ENCODE results near the gene MGAM2. TPM values are rescaled to one million over a fixed set of nuclear protein-coding genes. Genes with fewer than 3 reads are reported as not detected.
A peak's percentile ranks its signal among the peaks of the same experiment; 100 is the strongest.
"Not testable (repeated sequence)": the region's sequence is repeated elsewhere in the genome, so short reads cannot be mapped to it uniquely, and the experiment has no call there.

Gene MGAM2
- polyA plus RNA-seq, 4 donors = 2.7 to 30.2 (median 6.4) TPM

DNA sequence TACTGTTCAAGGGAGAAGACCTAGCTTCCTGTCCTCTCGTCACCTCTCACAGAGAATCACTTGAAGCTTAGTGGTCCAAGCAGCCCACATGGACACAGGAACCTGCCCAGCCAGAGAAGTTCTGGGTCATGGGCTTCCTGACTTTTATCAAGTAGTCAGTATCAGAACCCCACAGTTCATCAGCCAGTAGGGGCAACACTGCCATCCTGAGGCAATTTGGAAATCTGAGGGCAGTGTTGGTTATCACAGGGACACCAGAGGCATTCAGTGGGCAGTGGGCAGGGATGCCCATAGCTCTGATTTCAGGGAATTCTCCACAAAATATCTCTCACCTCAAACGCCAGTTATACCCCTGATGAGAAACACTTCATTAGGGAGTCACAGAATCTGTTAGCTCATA, 22.5 kb upstream of the MGAM2 start:
- DNase-seq (no peak), FAIRE-seq (no peak)
- Histone ChIP-seq H3K4me1 (ENCODE audit: control insufficient read depth in 3 of 3, insufficient read depth in 2 of 3, low read depth in 1 of 3, low read length in 2 of 3) (no peaks in the 10 kb centered on the region), H3K4me3 (ENCODE audit: low read depth in 1 of 3, low read length in 3 of 3) (no peak overlapping the region), H3K36me3 (ENCODE audit: control insufficient read depth in 3 of 3, insufficient read depth in 2 of 3, low read depth in 1 of 3, low read length in 3 of 3) (peaks cover 0 to 21% (median 0%) of the 10 kb centered on the region in 3 donors), H3K27me3 (ENCODE audit: control insufficient read depth in 3 of 3, insufficient read depth in 3 of 3, low read length in 3 of 3) (no peaks in the 10 kb centered on the region), H3K9me3 (ENCODE audit: control insufficient read depth in 2 of 2, insufficient read depth in 1 of 2, low read depth in 1 of 2, low read length in 1 of 2) (no peaks in the 10 kb centered on the region), H3K27ac (ENCODE audit: low read depth in 1 of 3, low read length in 2 of 3) (no peak overlapping the region)
- WGBS, 3 donors = 81 to 94% (median 83%) methylated on average over 2 of the region's 2 CpGs

DNA sequence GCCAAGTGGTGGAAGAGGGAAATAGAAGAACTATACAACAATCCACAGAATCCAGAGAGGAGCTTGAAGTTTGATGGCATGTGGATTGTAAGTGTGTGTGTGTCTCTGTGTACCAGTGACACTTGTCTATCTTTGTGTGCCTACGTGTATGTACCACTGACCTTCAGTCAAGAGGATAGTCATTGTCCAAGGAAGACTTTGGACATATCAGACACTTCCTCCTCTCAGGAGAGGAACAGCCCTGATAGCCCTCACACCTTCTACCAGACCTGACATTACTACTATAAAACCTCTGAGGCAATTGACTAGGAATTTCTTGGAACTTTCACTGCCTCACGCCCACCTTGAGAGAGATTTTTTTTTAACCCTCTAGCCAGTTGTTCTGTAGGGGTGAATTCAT, 19.6 kb upstream of the MGAM2 start:
- Histone ChIP-seq H3K27me3 (ENCODE audit: control insufficient read depth in 3 of 3, insufficient read depth in 3 of 3, low read length in 3 of 3) (no peaks in the 10 kb centered on the region), H3K36me3 (ENCODE audit: control insufficient read depth in 3 of 3, insufficient read depth in 2 of 3, low read depth in 1 of 3, low read length in 3 of 3) (peaks cover 0 to 19% (median 0%) of the 10 kb centered on the region in 3 donors), H3K4me1 (ENCODE audit: control insufficient read depth in 3 of 3, insufficient read depth in 2 of 3, low read depth in 1 of 3, low read length in 2 of 3) (no peaks in the 10 kb centered on the region), H3K9me3 (ENCODE audit: control insufficient read depth in 2 of 2, insufficient read depth in 1 of 2, low read depth in 1 of 2, low read length in 1 of 2) (no peaks in the 10 kb centered on the region), H3K4me3 (ENCODE audit: low read depth in 1 of 3, low read length in 3 of 3) (no peak overlapping the region), H3K27ac (ENCODE audit: low read depth in 1 of 3, low read length in 2 of 3) (no peak overlapping the region)
- no peak for FAIRE-seq
- peak; percentile 42 to 53 for DNase-seq
- 27 to 62% (median 31%) methylated on average over 2 of the region's 2 CpGs for WGBS, 3 donors

DNA sequence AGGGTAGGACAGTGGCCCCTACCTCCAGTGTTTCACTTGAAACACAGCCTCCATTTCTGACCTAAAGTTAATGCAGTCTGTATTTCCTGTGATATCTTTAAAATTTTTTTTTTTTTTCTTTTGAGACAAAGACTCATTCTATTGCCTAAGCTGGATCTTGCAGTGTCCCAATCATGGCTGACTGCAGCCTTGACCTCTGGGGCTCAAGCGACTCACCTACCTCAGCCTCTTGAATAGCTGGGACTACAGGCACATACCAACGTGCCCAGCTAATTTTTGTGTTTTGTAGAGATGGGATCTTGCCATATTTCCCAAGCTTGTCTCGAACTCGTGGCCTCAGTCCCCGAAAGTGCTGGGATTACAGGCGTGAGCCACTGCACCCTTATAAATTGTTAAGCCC, 16.7 kb upstream of the MGAM2 start:
- Histone ChIP-seq H3K4me1 (ENCODE audit: control insufficient read depth in 3 of 3, insufficient read depth in 2 of 3, low read depth in 1 of 3, low read length in 2 of 3) (no peaks in the 10 kb centered on the region), H3K9me3 (ENCODE audit: control insufficient read depth in 2 of 2, insufficient read depth in 1 of 2, low read depth in 1 of 2, low read length in 1 of 2) (no peaks in the 10 kb centered on the region), H3K27me3 (ENCODE audit: control insufficient read depth in 3 of 3, insufficient read depth in 3 of 3, low read length in 3 of 3) (no peaks in the 10 kb centered on the region), H3K4me3 (ENCODE audit: low read depth in 1 of 3, low read length in 3 of 3) (no peak overlapping the region), H3K27ac (ENCODE audit: low read depth in 1 of 3, low read length in 2 of 3) (no peak overlapping the region), H3K36me3 (ENCODE audit: control insufficient read depth in 3 of 3, insufficient read depth in 2 of 3, low read depth in 1 of 3, low read length in 3 of 3) (peaks cover 0 to 9% (median 0%) of the 10 kb centered on the region in 3 donors)
- FAIRE-seq = no peak
- DNase-seq = no peak
- WGBS, 3 donors = 87 to 95% (median 90%) methylated on average over 6 of the region's 6 CpGs

GRCh38 chr7:142097571-142097970, 13.9 kb upstream of the MGAM2 start:
- Histone ChIP-seq H3K27ac (ENCODE audit: low read depth in 1 of 3, low read length in 2 of 3) (no peak overlapping the region), H3K9me3 (ENCODE audit: control insufficient read depth in 2 of 2, insufficient read depth in 1 of 2, low read depth in 1 of 2, low read length in 1 of 2) (no peaks in the 10 kb centered on the region), H3K4me3 (ENCODE audit: low read depth in 1 of 3, low read length in 3 of 3) (no peak overlapping the region), H3K27me3 (ENCODE audit: control insufficient read depth in 3 of 3, insufficient read depth in 3 of 3, low read length in 3 of 3) (no peaks in the 10 kb centered on the region), H3K36me3 (ENCODE audit: control insufficient read depth in 3 of 3, insufficient read depth in 2 of 3, low read depth in 1 of 3, low read length in 3 of 3) (peaks cover 0 to 16% (median 0%) of the 10 kb centered on the region in 3 donors), H3K4me1 (ENCODE audit: control insufficient read depth in 3 of 3, insufficient read depth in 2 of 3, low read depth in 1 of 3, low read length in 2 of 3) (no peaks in the 10 kb centered on the region)
- FAIRE-seq = no peak
- DNase-seq = no peak
- WGBS, 3 donors = 71 to 89% (median 75%) methylated on average over 5 of the region's 5 CpGs

GRCh38 chr7:142098004-142098403, 13.5 kb upstream of the MGAM2 start:
- Histone ChIP-seq H3K36me3 (ENCODE audit: control insufficient read depth in 3 of 3, insufficient read depth in 2 of 3, low read depth in 1 of 3, low read length in 3 of 3) (peaks cover 0 to 17% (median 0%) of the 10 kb centered on the region in 3 donors), H3K4me1 (ENCODE audit: control insufficient read depth in 3 of 3, insufficient read depth in 2 of 3, low read depth in 1 of 3, low read length in 2 of 3) (no peaks in the 10 kb centered on the region), H3K4me3 (ENCODE audit: low read depth in 1 of 3, low read length in 3 of 3) (no peak overlapping the region), H3K27ac (ENCODE audit: low read depth in 1 of 3, low read length in 2 of 3) (no peak overlapping the region), H3K9me3 (ENCODE audit: control insufficient read depth in 2 of 2, insufficient read depth in 1 of 2, low read depth in 1 of 2, low read length in 1 of 2) (no peaks in the 10 kb centered on the region), H3K27me3 (ENCODE audit: control insufficient read depth in 3 of 3, insufficient read depth in 3 of 3, low read length in 3 of 3) (no peaks in the 10 kb centered on the region)
- FAIRE-seq (no peak), DNase-seq (no peak)
- 41 to 45% (median 43%) methylated on average over 2 of the region's 2 CpGs for WGBS, 3 donors

- not testable (repeated sequence) for H3K27me3 ChIP-seq (ENCODE audit: control insufficient read depth in 3 of 3, insufficient read depth in 3 of 3, low read length in 3 of 3); DNase-seq; H3K4me1 ChIP-seq (ENCODE audit: control insufficient read depth in 3 of 3, insufficient read depth in 2 of 3, low read depth in 1 of 3, low read length in 2 of 3); FAIRE-seq; H3K4me3 ChIP-seq (ENCODE audit: low read depth in 1 of 3, low read length in 3 of 3); H3K9me3 ChIP-seq (ENCODE audit: control insufficient read depth in 2 of 2, insufficient read depth in 1 of 2, low read depth in 1 of 2, low read length in 1 of 2); H3K27ac ChIP-seq (ENCODE audit: low read depth in 1 of 3, low read length in 2 of 3)
- WGBS, 3 donors = 50 to 100% (median 90%) methylated on average over 1 of the region's 1 CpG
- H3K36me3 ChIP-seq (ENCODE audit: control insufficient read depth in 3 of 3, insufficient read depth in 2 of 3, low read depth in 1 of 3, low read length in 3 of 3) = peaks cover 0 to 12% (median 0%) of the 10 kb centered on the region in 3 donors
These were observed 12.2 kb upstream of the MGAM2 start for GRCh38 chr7:142099347-142099746.

DNA sequence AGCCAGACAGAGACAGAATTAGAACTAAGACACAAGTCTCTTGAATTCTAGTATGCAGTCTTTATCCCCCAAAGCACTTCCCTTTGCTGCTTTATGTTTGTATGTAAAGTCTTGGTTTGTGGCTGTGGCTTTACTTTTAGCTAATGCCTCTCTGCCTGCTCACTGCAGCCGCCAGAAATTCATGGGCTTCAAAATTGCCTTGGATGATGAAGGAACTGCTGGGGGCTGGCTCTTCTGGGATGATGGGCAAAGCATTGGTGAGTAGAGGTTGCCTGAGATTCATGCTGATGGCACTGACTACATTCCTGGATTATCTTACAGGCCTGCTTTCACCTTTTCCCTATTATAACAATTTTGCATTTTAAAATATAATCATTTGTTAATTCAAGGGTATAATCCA, 10.9 kb upstream of the MGAM2 start:
- DNase-seq = no peak
- no peak for FAIRE-seq
- WGBS, 3 donors = 83 to 97% (median 85%) methylated on average over 1 of the region's 1 CpG

DNA sequence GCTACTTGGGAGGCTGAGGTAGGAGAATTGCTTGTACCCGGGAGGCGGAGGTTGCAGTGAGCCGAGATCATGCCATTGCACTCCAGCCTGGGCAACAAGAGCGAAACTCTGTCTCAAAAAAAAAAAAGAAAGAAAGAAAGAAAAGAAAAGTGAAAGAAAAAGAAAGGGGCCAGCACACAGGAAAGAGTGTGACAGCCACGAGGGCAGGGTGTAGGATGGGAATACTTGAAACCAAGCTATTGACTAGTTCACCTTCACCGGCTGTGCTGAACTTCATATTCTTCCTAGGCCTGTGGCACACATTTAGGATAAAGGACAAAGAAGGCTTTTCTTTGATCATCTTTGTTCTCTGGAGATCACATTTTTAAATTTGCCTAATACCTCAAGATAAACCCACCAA, 9.7 kb upstream of the MGAM2 start:
- FAIRE-seq; H3K27ac ChIP-seq (ENCODE audit: low read depth in 1 of 3, low read length in 2 of 3); DNase-seq; H3K9me3 ChIP-seq (ENCODE audit: control insufficient read depth in 2 of 2, insufficient read depth in 1 of 2, low read depth in 1 of 2, low read length in 1 of 2); H3K4me3 ChIP-seq (ENCODE audit: low read depth in 1 of 3, low read length in 3 of 3); H3K27me3 ChIP-seq (ENCODE audit: control insufficient read depth in 3 of 3, insufficient read depth in 3 of 3, low read length in 3 of 3); H3K4me1 ChIP-seq (ENCODE audit: control insufficient read depth in 3 of 3, insufficient read depth in 2 of 3, low read depth in 1 of 3, low read length in 2 of 3): not testable (repeated sequence)
- WGBS, 3 donors = 76 to 79% (median 77%) methylated on average over 6 of the region's 6 CpGs
- H3K36me3 ChIP-seq (ENCODE audit: control insufficient read depth in 3 of 3, insufficient read depth in 2 of 3, low read depth in 1 of 3, low read length in 3 of 3) = peaks cover 0 to 14% (median 0%) of the 10 kb centered on the region in 3 donors

More for the DNA sequence above, 10.9 kb upstream of the MGAM2 start:
- no peak overlapping the region for H3K4me3 ChIP-seq (ENCODE audit: low read depth in 1 of 3, low read length in 3 of 3)
- no peaks in the 10 kb centered on the region for H3K9me3 ChIP-seq (ENCODE audit: control insufficient read depth in 2 of 2, insufficient read depth in 1 of 2, low read depth in 1 of 2, low read length in 1 of 2)
- H3K36me3 ChIP-seq (ENCODE audit: control insufficient read depth in 3 of 3, insufficient read depth in 2 of 3, low read depth in 1 of 3, low read length in 3 of 3) = peaks cover 0 to 11% (median 0%) of the 10 kb centered on the region in 3 donors
- H3K27ac ChIP-seq (ENCODE audit: low read depth in 1 of 3, low read length in 2 of 3) = no peak overlapping the region
- H3K4me1 ChIP-seq (ENCODE audit: control insufficient read depth in 3 of 3, insufficient read depth in 2 of 3, low read depth in 1 of 3, low read length in 2 of 3) = peaks cover 0 to 6% (median 0%) of the 10 kb centered on the region in 3 donors
- no peaks in the 10 kb centered on the region for H3K27me3 ChIP-seq (ENCODE audit: control insufficient read depth in 3 of 3, insufficient read depth in 3 of 3, low read length in 3 of 3)
